HG02763 (cell line): ENCODE results near the gene ZNF695.

ENCODE experiments used
- ATAC-seq: cut with Tn5 transposase; IDR thresholded peaks from one replicate; pipeline ENCODE4 v1.9.1; 2021; ENCODE audit warnings: mild to moderate bottlenecking, moderate library complexity; ENCODE audit not compliant: unreplicated experiment

ZNF695 gene

DNA sequence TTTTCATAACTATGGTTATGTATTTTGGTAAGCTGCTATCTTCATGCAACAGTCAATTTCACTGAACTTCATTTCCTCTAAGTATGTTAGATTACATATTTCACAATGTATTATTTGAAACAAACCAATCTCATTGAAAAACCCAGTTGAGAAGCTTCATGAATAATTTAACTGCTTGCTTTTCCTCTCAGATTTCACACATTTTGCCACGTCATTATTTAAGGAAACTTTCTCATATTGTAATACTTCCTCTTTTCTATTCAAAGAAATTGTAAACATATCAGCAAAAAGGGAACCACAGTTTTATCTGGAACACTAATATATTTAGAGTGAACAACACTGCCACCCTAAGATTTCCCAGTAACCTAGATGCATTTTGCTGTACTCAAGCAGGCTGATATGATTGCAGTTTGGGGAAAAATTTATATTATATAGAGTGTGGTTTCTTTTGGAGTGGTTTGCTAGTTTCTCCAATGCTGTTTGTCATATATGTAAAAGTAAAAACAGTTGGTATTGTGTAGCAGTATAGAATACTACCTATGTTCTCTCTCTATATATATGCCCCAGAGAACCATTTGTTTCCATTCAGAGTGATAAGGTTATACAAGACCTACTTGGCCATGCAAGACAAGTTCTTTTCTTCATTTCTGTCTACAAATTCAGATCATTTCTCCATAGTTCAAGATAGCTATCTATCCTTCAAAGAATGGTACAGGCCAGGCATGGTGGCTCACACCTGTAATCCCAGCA is 47.7 kb downstream of the ZNF695 start:
- no peak for ATAC-seq

DNA sequence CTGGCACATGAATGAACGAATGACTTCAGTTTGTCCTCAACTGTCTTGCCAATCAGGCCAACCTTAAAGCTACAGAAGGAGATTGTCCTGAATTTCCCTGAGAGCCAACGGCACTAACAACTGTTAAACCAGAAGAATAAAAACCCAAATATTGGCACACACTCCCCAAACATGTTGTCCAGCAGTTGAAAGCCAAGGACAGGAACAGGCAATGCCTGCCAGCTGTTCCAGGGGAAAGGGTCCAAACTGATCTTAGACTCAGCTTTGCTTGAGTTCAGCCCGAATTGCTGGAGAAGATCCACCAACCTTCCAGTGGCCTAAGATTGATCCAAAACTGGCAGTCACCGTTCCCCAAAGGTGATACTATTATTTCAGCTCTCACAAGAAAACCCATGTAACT is 53.7 kb downstream of the ZNF695 start:
- ATAC-seq, result no peak

DNA sequence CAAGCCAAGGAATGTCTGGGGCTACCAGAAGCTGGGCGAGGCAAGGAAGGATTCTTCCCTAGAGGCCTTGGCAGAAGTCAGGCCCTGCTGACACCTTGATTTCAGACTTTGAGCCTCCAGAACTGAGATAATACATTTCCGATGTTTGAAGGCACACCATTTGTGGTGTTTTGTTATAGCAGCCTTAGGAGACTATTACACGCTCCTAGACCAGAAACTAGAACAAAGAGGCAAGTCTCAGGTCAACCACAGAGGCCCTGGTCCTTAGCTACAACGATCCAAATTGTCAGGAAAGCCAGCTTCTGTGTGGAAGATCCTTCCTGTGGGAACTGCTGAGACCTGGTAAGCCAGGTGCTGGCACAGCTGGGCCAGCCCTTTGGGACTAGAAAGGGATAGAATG is 56.4 kb downstream of the ZNF695 start:
- no peak for ATAC-seq

DNA sequence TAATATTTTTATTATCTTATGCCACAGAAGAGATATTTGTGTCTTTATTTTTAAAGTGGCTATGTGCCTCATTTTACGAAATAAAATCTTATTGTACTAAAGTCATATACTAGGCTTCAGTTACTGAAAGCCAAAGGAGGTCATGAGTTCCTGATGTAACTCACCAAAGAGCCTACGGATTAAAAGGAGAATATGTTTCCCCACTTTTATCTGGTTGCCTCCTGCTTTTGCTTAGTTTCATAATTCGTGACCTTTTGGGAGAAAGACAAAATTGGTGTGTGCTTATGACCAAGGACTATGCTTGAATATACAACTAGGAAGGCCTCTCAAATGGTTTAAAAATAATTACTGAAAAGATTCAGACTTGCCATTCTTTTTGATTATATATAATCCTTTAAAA is 57.9 kb downstream of the ZNF695 start:
- ATAC-seq, result no peak

DNA sequence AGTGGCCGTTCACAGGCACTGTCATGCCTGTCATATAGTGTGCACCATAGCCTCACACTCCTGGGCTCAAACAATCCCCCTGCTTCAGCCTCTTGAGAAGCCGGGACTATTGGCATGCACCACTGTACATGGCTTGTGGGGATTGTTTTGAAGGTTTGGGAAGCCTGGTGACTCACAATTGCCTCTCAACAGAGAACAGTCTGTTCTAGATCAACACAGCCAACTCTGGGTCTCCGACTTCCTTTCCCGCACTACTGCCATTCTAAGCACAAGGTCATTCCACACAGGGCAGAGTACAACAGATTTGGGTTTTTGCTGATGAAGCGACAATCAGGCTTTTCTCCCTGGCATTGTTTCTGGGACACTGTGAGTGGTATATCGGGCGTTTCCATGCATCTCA is 60.6 kb downstream of the ZNF695 start:
- no peak for ATAC-seq

DNA sequence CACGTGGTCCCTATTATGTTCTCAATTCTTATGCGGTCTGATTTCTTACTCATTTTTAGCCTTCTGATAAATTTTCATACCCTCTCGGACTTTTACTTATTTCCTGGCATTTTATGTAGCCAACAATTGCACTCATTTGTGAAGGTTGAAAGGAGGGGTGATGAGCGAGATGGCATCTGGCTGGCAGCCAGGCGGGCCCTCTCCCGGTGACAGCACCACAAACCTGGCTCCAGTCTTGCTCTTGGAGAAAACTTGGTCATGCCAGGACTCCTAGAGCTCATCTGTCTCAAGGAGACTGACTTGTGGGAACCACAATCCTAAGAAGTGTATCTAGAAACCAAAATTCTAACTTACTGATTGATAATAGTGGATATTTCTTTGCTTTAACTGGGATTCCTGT is 61.5 kb downstream of the ZNF695 start:
- no peak for ATAC-seq
